ENCODE data around the gene TMEM18.

TMEM18 gene

DNA sequence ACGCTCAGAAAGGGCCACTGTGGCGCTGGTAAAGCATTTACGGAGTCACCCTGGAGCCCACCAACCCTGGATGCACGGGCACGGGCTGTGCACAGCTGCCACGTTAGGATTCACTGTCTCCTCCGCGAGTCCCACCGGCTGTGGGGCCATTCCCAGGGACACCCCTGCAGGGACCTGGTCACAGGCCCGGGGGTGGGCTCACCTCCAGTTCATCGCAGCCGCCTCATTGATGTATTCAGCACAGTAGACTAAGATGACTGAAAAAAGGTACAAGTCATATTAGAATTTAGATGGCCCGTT is 4.7 kb downstream of the TMEM18 start:
- no peak for DNase-seq (ENCODE audit: low read depth)

DNA sequence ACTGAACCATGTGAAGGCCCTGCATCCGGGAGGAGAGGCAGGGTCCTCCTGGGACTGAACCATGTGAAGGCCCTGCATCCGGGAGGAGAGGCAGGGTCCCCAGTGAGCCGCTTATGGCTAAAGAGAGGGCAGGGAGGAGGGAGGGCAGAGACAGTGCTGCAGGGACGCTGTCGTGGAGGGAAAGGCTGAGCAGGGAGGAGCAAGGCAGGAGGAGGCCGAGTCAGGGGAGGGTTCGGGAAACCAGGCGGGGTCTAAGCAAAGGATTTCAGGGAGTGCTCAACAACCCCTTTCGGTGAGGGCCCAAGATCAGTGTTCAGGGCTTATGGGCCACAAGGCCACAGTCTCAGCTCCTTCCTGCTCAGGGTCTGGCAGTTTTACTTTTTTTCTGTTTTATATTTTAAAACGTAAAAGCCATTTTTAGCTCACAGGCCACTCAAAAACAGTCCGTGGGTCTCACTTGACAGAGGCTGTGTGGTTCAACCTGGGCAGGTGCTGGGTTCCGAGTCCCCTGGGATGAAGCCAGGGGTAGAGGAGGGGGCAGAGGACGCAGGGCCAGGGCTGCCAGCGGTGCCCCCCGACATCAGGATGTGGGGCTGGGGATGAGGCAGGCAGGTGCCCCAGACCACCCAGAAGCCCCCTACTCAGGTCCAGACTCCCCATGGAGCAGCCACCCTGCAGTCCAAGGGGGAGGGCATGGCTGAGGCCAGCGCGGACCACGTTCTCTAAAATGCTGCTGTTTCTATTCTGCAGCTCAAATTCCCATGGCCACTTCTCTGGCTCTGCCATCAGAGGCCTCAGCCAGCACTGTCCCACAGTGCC is 5.2 kb downstream of the TMEM18 start:
- DNase-seq (ENCODE audit: low read depth), result no peak

GRCh38 chr2:671072-671471 is 6.1 kb downstream of the TMEM18 start:
- DNase-seq (ENCODE audit: low read depth), result no peak

GRCh38 chr2:670637-671036 is 6.6 kb downstream of the TMEM18 start:
- no peak for DNase-seq (ENCODE audit: low read depth)

DNA sequence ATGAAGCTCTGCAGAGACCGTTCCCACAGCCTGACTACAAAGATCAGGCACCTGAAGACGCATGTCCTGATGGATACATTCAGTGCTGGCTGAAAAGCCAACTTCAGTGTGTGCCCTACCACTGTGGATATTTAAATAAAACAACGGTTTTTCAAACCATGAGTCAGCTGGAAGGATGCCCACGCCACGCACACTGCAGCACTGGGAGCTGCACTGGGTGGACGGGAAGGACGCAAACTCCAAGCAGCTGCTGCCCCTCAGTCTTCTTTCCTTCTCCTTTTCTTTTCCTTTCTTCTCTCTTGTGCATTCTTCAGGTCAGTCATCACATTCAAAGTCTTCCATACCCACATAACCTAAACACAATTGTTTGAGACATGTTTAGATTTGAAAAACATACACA is 7.9 kb downstream of the TMEM18 start:
- DNase-seq (ENCODE audit: low read depth), result peak; percentile 42

DNA sequence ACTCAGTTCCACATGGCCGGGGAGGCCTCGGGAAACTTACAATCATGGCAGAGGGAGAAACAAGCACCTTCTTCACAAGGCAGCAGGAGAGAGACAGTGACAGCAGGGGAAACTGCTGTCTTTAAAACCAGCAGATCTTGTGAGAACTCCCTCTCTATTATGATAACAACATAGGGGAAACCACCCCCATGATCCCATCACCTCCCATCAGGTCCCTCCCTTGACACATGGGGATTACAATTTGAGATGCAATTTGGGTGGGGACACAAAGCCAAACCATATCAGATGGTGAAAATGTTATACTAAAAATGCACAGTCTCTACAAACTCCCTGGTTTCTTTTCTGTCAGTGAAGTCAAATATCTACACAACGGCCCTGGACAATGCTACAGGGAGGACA is 9.2 kb downstream of the TMEM18 start:
- no peak for DNase-seq (ENCODE audit: low read depth)

GRCh38 chr2:667332-667999 is 9.7 kb downstream of the TMEM18 start:
- DNase-seq (ENCODE audit: low read depth), result peak; percentile 51

DNA sequence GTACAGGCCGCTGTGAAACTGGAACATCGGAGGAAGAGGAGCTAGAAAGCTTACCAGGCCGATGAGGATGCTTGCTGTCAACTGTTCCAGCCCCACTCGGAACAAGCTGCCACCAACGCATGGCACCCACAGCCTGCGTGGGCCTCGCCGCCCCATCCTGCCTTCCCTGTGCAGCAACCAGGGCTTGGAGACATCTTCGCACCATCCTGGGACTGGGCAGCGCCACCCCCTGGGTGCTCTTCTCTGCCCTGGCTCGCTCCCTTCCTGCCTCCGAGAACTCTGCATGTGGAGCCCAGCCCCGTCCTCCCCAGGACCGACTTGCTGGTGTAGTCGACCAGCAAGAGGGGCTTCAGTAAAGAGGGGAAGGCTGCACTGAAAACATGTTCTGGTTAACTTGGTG is 10.8 kb downstream of the TMEM18 start:
- DNase-seq (ENCODE audit: low read depth), result no peak

DNA sequence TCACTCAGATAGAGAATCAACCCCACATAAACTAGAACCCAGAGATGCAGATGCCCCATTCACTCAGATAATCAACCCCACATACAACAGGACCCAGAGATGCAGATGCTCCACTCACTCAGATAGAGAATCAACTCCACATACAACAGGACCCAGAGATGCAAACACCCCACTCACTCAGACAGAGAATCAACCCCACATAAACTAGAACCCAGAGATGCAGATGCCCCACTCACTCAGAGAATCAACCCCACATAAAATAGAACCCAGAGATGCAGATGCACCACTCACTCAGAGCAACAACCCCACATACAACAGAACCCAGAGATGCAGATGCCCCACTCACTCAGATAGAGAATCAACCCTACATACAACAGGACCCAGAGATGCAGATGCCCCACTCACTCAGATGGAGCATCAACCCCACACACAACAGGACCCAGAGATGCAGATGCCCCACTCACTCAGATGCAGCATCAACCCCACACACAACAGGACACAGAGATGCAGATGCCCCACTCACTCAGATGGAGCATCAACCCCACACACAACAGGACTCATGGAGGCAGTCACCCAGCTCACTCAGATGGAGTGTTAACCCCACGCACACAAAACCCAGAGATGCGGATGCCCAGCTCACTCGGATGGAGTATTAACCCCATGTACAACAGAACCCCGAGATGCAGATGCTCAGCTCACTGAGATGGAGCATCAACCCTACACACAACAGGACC is 11.7 kb downstream of the TMEM18 start:
- DNase-seq (ENCODE audit: low read depth), result no peak

- DNase-seq (ENCODE audit: low read depth), result no peak
Measured at GRCh38 chr2:664063-664462, 13.1 kb downstream of the TMEM18 start.

DNA sequence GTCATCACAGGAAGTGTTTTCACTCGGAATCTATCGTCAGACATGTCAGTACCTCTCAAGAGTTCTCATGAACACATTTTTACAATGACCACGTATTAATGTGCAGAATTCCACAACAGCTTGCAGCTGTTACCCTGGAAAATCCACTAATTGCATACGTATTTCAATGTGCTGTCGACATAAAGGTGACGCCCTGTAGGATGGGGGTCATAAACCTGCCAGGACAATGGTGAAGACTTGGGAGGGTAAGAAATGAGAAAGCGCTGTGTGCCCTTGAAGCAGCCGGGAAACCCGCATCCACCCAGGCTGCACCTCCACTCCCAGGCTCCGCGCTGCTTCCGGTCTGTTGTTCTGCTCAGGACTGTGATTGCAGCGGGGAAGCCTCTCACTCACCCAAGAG is 14.0 kb downstream of the TMEM18 start:
- no peak for DNase-seq (ENCODE audit: low read depth)

- no peak for DNase-seq (ENCODE audit: low read depth)
Measured at GRCh38 chr2:661360-661635, 15.9 kb downstream of the TMEM18 start.

DNA sequence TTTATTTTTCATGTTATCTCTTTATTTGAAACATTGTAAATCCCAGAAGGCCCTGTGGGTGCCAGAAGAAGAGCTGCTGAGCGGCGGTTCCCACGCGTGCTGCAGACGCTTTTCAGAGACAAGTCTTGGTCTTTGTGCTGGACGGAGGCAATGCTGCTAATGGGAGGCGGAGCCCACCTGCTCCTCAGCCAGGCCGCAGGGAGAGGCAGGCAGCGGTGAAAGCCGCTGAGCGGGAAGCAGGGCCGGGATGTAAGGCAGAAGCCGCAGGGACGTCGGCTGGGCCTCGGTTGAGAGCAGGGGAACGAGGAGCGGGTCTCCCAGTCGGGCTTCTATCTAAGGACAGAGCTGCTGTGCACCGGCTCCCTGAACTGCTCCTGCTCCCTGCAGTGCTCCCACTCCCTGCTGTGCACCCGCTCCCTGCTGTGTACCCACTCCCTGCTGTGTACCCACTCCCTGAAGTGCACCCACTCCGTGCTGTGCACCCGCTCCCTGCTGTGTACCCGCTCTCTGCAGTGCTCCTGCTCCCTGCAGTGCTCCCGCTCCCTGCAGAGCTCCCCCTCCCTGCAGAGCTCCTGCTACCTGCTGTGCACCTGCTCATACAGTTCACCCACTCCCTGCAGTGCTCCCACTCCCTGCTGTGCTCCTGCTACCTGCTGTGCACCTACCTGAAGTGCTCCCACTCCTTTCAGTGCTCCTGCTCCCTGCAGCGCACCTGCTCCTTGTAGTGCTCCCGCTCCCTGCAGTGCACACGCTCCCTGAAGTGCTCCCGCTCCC is 16.4 kb downstream of the TMEM18 start:
- DNase-seq (ENCODE audit: low read depth), result no peak

DNA sequence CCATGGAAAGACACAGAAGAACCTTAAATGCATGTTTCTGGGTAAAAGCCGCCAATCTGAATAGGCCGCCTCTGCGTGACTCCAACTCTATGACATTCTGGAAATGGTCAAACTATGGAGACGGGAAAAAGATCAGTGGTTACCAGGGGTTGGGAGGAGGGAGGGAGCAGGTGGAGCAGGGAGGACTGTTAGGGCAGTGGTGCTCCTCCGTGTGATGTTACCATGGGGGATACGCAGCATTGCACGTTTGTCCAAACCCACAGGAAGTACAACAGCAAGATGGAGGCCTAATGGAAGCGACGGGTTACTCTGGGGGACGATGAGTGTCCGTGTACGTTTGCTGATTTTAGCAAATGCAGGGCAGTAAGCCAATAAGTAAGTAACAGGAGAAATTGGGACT is 17.2 kb downstream of the TMEM18 start:
- DNase-seq (ENCODE audit: low read depth), result no peak

- DNase-seq (ENCODE audit: low read depth), result no peak
Measured at GRCh38 chr2:658426-658825, 18.8 kb downstream of the TMEM18 start.

DNA sequence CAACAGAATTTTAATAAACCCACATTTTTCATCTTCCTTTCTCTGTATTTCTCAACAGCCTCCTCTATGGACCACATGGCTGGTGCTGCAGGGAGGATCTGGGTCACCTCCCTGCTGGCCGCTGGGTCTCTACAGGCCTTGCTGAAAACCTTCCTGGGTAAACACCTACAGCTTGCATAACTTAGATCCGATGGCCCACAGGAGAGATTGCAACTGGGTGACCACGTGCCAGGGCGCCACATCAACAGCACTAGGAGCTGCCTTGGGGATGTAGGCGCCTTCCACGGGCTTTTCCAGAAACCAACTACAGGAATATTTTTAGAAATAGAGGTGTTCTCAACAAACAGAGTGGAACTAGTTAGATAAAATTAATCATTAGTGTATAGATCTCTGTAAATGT is 19.4 kb downstream of the TMEM18 start:
- DNase-seq (ENCODE audit: low read depth), result no peak

DNA sequence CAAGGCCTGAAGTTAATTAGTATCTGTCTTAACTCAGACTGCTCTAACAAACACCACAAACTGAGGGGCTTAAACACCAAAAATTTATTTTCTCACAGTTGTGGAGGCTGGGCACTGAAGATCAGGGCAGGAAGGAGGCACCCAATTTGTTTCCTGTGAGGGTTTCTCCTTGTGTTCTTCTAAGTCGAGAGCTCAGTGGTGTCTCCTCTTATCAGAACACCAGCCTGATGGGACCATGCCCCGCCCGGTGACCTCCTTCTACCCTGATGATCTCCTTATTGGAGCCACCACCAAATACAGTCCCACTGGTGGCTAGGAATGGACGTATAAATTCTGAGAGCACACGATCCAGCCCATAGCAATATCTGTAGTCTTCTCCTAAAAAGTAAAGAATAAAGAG is 20.5 kb downstream of the TMEM18 start:
- DNase-seq (ENCODE audit: low read depth), result no peak

DNA sequence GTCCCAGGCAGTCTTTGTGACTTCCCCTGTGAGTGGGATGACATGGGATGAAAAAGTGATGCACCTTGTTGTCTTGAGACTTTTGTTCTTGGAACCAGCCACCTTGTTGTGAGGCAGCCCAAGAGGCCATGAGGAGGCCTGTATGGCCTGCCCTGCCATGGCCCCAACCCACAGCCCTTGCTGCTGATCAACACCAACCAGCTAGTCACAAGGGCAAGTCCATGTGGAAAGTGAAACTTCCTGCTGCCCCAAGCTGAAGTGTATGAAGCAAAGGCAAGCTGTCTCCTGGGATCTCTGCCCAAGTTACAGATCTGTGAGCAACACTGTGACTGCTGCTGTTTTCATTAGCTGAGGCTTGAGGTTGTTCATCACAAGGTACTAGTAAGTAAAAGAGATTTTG is 21.6 kb downstream of the TMEM18 start:
- peak; percentile 56 for DNase-seq (ENCODE audit: low read depth)

DNA sequence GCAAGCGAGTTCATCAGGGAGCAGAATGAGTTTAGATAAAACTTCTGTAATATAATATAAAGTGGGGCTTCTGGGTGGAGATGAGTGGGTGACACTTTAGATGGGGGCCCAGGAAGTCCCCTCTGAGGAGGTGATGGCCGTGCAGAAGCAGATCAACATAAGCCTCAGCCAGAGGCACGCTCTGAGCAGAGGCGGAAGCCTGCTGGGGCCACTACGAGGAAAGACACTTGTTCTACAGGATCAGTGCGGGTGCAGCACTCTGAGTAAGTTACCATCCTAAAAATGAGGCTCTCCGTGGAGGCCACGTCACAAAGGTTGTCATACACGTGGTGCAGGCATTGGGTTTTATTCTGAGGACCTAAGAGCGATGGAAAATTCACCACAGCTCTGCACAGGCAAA is 22.3 kb downstream of the TMEM18 start:
- DNase-seq (ENCODE audit: low read depth), result no peak

DNA sequence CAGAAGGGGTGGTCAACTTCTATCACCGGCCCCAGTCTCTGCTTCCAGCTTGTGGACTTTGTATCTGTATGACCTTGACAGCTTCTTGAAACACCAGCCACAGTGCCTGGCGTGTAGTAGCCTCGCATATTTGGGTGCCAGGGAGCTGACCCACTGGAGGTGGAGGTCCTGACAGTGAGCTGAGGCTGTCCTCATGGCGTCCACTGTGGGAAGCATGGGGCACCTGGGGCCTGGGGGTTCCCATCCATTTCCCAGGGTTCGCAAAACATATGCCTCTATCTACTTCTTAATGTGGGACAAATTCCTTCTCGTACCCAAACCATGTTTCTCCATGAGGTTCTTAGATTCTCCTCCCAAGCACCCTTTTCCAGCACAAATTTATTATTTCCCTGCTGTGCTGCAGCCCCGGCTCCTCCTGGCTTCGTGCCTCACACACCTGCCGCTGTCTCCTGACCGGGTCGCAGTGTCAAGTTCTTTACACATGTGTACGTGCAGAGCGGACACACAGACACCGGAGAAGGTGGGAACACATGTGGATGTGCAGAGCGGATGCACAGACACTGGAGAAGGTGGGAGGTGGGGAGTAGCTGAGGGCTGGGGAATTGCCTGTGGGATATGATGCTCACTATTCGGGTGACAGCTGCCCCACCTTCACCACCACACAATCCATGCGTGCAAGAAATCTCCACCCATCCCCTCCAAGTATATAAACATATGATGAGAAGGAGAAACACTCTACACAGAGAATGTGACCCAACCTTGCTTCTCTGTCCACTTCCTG is 23.4 kb downstream of the TMEM18 start:
- DNase-seq (ENCODE audit: low read depth), result no peak

DNA sequence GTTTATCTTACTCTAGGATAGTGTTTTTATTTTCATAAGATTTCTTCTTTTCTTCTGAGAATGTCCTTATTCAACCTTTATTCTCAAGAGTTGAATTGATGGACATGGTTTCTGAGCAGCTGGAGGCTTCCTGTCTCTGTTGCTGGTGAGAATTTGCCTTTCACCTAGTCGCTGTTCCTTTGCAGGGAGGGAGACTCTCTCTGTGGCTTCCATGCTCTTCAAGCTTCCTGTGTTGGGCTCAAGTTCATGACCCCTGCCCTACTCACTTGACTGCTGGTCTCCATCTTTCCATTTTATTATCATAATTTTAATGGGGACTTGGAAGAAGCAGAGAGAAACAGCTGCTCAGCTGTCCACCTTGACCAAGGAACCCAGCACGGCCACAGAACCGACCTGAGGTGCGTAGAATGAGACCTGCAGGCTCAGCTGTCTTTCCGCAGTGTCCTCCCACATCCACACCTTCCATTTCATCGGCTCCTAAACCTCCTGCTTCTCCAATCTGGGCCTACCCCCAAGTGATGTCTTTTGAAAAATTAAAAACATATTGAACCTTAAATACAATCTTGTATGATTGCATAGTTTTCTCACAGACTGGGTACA is 24.2 kb downstream of the TMEM18 start:
- no peak for DNase-seq (ENCODE audit: low read depth)

DNA sequence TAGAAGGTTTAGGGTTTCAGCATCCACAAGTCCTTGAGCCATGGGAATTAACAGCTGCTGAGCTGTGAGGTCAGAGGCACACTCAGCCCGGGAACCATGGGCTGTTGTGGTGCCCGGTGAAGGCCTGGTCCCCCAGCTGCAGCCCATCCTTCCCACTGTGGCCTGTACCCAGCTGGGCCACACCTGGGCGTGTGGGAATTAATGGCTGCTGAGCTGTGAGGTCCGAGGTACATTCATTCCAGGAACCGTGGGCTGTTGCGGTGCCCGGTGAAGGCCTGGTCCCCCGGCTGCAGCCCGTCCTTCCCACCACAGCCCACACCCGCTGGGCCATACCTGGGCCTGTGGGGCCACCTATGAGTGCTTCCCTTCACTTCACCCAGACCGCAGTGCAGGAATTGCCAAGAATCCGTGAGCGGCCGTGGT is 25.2 kb downstream of the TMEM18 start:
- no peak for DNase-seq (ENCODE audit: low read depth)

All from fibroblast of gingiva (primary cell).